Measurements from ENCODE around the gene TOE1.
"Not testable (repeated sequence)": the region's sequence is repeated elsewhere in the genome, so short reads cannot be mapped to it uniquely, and the experiment has no call there.

TOE1 gene

GRCh38 chr1:45339789-45340558 lies at the start of gene TOE1, which contains the start of gene MUTYH:
Gene TOE1 (plus strand): TSS chr1:45340170. CDS start chr1:45340253, 83 bp downstream.
Gene MUTYH (minus strand): TSS chr1:45340440. CDS start chr1:45334505, 5,935 bp downstream.
- Histone ChIP-seq H3K36me3 (ENCODE audit: control insufficient read depth in 1 of 2, insufficient read depth in 2 of 2, low read length in 2 of 2) (peaks cover 32 to 33% of the 10 kb centered on the region in 2 donors), H3K27ac (ENCODE audit: low read length) (peak within 1 kb of the TSS; percentile 99), H3K9me3 (ENCODE audit: control insufficient read depth in 1 of 2, low read length in 2 of 2) (no peaks in the 10 kb centered on the region), H3K27me3 (ENCODE audit: low read depth, low read length) (no peaks in the 10 kb centered on the region), H3K4me3 (ENCODE audit: low read depth in 1 of 2, low read length in 2 of 2) (peak within 1 kb of the TSS; percentile 83 to 96), H3K4me1 (ENCODE audit: control insufficient read depth in 1 of 2, insufficient read depth in 2 of 2, low read length in 2 of 2) (peaks cover 10 to 20% of the 10 kb centered on the region in 2 donors)

- H3K9me3 ChIP-seq (ENCODE audit: control insufficient read depth in 1 of 2, low read length in 2 of 2); H3K27ac ChIP-seq (ENCODE audit: low read length); H3K36me3 ChIP-seq (ENCODE audit: control insufficient read depth in 1 of 2, insufficient read depth in 2 of 2, low read length in 2 of 2); H3K27me3 ChIP-seq (ENCODE audit: low read depth, low read length); H3K4me3 ChIP-seq (ENCODE audit: low read depth in 1 of 2, low read length in 2 of 2); H3K4me1 ChIP-seq (ENCODE audit: control insufficient read depth in 1 of 2, insufficient read depth in 2 of 2, low read length in 2 of 2): not testable (repeated sequence)
These were observed 49.0 kb upstream of the TOE1 start for GRCh38 chr1:45291002-45291401.

- Histone ChIP-seq H3K36me3 (ENCODE audit: control insufficient read depth in 1 of 2, insufficient read depth in 2 of 2, low read length in 2 of 2) (no peaks in the 10 kb centered on the region), H3K9me3 (ENCODE audit: control insufficient read depth in 1 of 2, low read length in 2 of 2) (no peaks in the 10 kb centered on the region), H3K4me1 (ENCODE audit: control insufficient read depth in 1 of 2, insufficient read depth in 2 of 2, low read length in 2 of 2) (no peaks in the 10 kb centered on the region), H3K27me3 (ENCODE audit: low read depth, low read length) (no peaks in the 10 kb centered on the region), H3K27ac (ENCODE audit: low read length) (no peak overlapping the region), H3K4me3 (ENCODE audit: low read depth in 1 of 2, low read length in 2 of 2) (no peak overlapping the region)
These were observed 48.3 kb upstream of the TOE1 start for GRCh38 chr1:45291716-45292115.

- H3K27ac ChIP-seq (ENCODE audit: low read length): no peak overlapping the region
- H3K27me3 ChIP-seq (ENCODE audit: low read depth, low read length): no peaks in the 10 kb centered on the region
- no peak overlapping the region for H3K4me3 ChIP-seq (ENCODE audit: low read depth in 1 of 2, low read length in 2 of 2)
- H3K9me3 ChIP-seq (ENCODE audit: control insufficient read depth in 1 of 2, low read length in 2 of 2): no peaks in the 10 kb centered on the region
- H3K36me3 ChIP-seq (ENCODE audit: control insufficient read depth in 1 of 2, insufficient read depth in 2 of 2, low read length in 2 of 2): no peaks in the 10 kb centered on the region
- no peaks in the 10 kb centered on the region for H3K4me1 ChIP-seq (ENCODE audit: control insufficient read depth in 1 of 2, insufficient read depth in 2 of 2, low read length in 2 of 2)
These were observed 42.2 kb upstream of the TOE1 start for GRCh38 chr1:45297666-45298356.

GRCh38 chr1:45299296-45299695 lies 40.7 kb upstream of the TOE1 start:
- Histone ChIP-seq H3K4me3 (ENCODE audit: low read depth in 1 of 2, low read length in 2 of 2) (no peak overlapping the region), H3K27me3 (ENCODE audit: low read depth, low read length) (no peaks in the 10 kb centered on the region), H3K4me1 (ENCODE audit: control insufficient read depth in 1 of 2, insufficient read depth in 2 of 2, low read length in 2 of 2) (peaks cover 0 to 3% of the 10 kb centered on the region in 2 donors), H3K27ac (ENCODE audit: low read length) (no peak overlapping the region), H3K36me3 (ENCODE audit: control insufficient read depth in 1 of 2, insufficient read depth in 2 of 2, low read length in 2 of 2) (no peaks in the 10 kb centered on the region), H3K9me3 (ENCODE audit: control insufficient read depth in 1 of 2, low read length in 2 of 2) (no peaks in the 10 kb centered on the region)

- Histone ChIP-seq H3K27ac (ENCODE audit: low read length) (no peak overlapping the region), H3K4me3 (ENCODE audit: low read depth in 1 of 2, low read length in 2 of 2) (no peak overlapping the region), H3K27me3 (ENCODE audit: low read depth, low read length) (no peaks in the 10 kb centered on the region), H3K4me1 (ENCODE audit: control insufficient read depth in 1 of 2, insufficient read depth in 2 of 2, low read length in 2 of 2) (peaks cover 5 to 10% of the 10 kb centered on the region in 2 donors), H3K9me3 (ENCODE audit: control insufficient read depth in 1 of 2, low read length in 2 of 2) (no peaks in the 10 kb centered on the region), H3K36me3 (ENCODE audit: control insufficient read depth in 1 of 2, insufficient read depth in 2 of 2, low read length in 2 of 2) (no peaks in the 10 kb centered on the region)
These were observed 39.8 kb upstream of the TOE1 start for GRCh38 chr1:45299981-45300668.

- no peak overlapping the region for H3K4me3 ChIP-seq (ENCODE audit: low read depth in 1 of 2, low read length in 2 of 2)
- no peaks in the 10 kb centered on the region for H3K9me3 ChIP-seq (ENCODE audit: control insufficient read depth in 1 of 2, low read length in 2 of 2)
These were observed 39.3 kb upstream of the TOE1 start for GRCh38 chr1:45300669-45300997.

GRCh38 chr1:45302505-45303150 lies 37.3 kb upstream of the TOE1 start:
- Histone ChIP-seq H3K4me1 (ENCODE audit: control insufficient read depth in 1 of 2, insufficient read depth in 2 of 2, low read length in 2 of 2) (peaks cover 5 to 10% of the 10 kb centered on the region in 2 donors), H3K9me3 (ENCODE audit: control insufficient read depth in 1 of 2, low read length in 2 of 2) (no peaks in the 10 kb centered on the region), H3K36me3 (ENCODE audit: control insufficient read depth in 1 of 2, insufficient read depth in 2 of 2, low read length in 2 of 2) (no peaks in the 10 kb centered on the region), H3K27me3 (ENCODE audit: low read depth, low read length) (no peaks in the 10 kb centered on the region), H3K4me3 (ENCODE audit: low read depth in 1 of 2, low read length in 2 of 2) (peak overlapping the region in 1 of 2 donors; percentile 71), H3K27ac (ENCODE audit: low read length) (no peak overlapping the region)

More at GRCh38 chr1:45300669-45300997, 39.3 kb upstream of the TOE1 start:
- peaks cover 5 to 10% of the 10 kb centered on the region in 2 donors for H3K4me1 ChIP-seq (ENCODE audit: control insufficient read depth in 1 of 2, insufficient read depth in 2 of 2, low read length in 2 of 2)
- no peak overlapping the region for H3K27ac ChIP-seq (ENCODE audit: low read length)
- H3K27me3 ChIP-seq (ENCODE audit: low read depth, low read length): no peaks in the 10 kb centered on the region
- no peaks in the 10 kb centered on the region for H3K36me3 ChIP-seq (ENCODE audit: control insufficient read depth in 1 of 2, insufficient read depth in 2 of 2, low read length in 2 of 2)

- peak overlapping the region; percentile 92 for H3K27ac ChIP-seq (ENCODE audit: low read length)
- no peaks in the 10 kb centered on the region for H3K36me3 ChIP-seq (ENCODE audit: control insufficient read depth in 1 of 2, insufficient read depth in 2 of 2, low read length in 2 of 2)
- peak overlapping the region; percentile 65 to 71 for H3K4me3 ChIP-seq (ENCODE audit: low read depth in 1 of 2, low read length in 2 of 2)
These were observed 36.3 kb upstream of the TOE1 start for GRCh38 chr1:45303520-45304310.

GRCh38 chr1:45304311-45305081 lies 35.5 kb upstream of the TOE1 start:
- H3K27ac ChIP-seq (ENCODE audit: low read length): peak overlapping the region; percentile 92
- H3K36me3 ChIP-seq (ENCODE audit: control insufficient read depth in 1 of 2, insufficient read depth in 2 of 2, low read length in 2 of 2): no peaks in the 10 kb centered on the region
- H3K4me1 ChIP-seq (ENCODE audit: control insufficient read depth in 1 of 2, insufficient read depth in 2 of 2, low read length in 2 of 2): peaks cover 5 to 10% of the 10 kb centered on the region in 2 donors
- H3K27me3 ChIP-seq (ENCODE audit: low read depth, low read length): no peaks in the 10 kb centered on the region
- no peaks in the 10 kb centered on the region for H3K9me3 ChIP-seq (ENCODE audit: control insufficient read depth in 1 of 2, low read length in 2 of 2)
- H3K4me3 ChIP-seq (ENCODE audit: low read depth in 1 of 2, low read length in 2 of 2): peak overlapping the region; percentile 65 to 71

More at GRCh38 chr1:45303520-45304310, 36.3 kb upstream of the TOE1 start:
- Histone ChIP-seq H3K4me1 (ENCODE audit: control insufficient read depth in 1 of 2, insufficient read depth in 2 of 2, low read length in 2 of 2) (peaks cover 5 to 10% of the 10 kb centered on the region in 2 donors), H3K9me3 (ENCODE audit: control insufficient read depth in 1 of 2, low read length in 2 of 2) (no peaks in the 10 kb centered on the region), H3K27me3 (ENCODE audit: low read depth, low read length) (no peaks in the 10 kb centered on the region)
